H9 (cell line): ENCODE data around the gene KIAA0825. TPM values are rescaled to one million over a fixed set of nuclear protein-coding genes. Genes with fewer than 3 reads are reported as not detected.

Experiments used
- DNase-seq: peaks from one replicate; pipeline ENCODE4 v3.0.0-alpha.2; 2017
- H2AFZ ChIP-seq: one replicate; pipeline ENCODE4 v1.6.1; 2013; ENCODE audit warnings: mild to moderate bottlenecking, low read length, control low read depth, moderate library complexity
- H2AK5ac ChIP-seq: 2 replicates; pipeline ENCODE4 v1.6.1; 2013; ENCODE audit warnings: low read length, control low read depth, mixed read lengths; ENCODE audit not compliant: insufficient read length
- H2BK120ac ChIP-seq: one replicate; pipeline ENCODE4 v1.6.1; 2013; ENCODE audit warnings: low read depth, mild to moderate bottlenecking, low read length, control low read depth, inconsistent platforms; ENCODE audit not compliant: poor library complexity, severe bottlenecking
- H2BK12ac ChIP-seq: 2 replicates; pipeline ENCODE4 v1.6.1; 2013; ENCODE audit warnings: low read length, control low read depth, mixed read lengths, low read depth; ENCODE audit not compliant: insufficient read length
- H2BK15ac ChIP-seq: 2 replicates; pipeline ENCODE4 v1.6.1; 2013; ENCODE audit warnings: low read depth, low read length, control low read depth
- H2BK20ac ChIP-seq: one replicate; pipeline ENCODE4 v1.6.1; 2013; ENCODE audit warnings: low read depth, mild to moderate bottlenecking, low read length, control low read depth, inconsistent platforms; ENCODE audit not compliant: poor library complexity, severe bottlenecking
- H2BK5ac ChIP-seq: 2 replicates; pipeline ENCODE4 v1.6.1; 2013; ENCODE audit warnings: low read length, control low read depth, mixed read lengths; ENCODE audit not compliant: insufficient read length
- H3K14ac ChIP-seq: 2 replicates; pipeline ENCODE4 v1.6.1; 2013; ENCODE audit warnings: low read length, control low read depth; ENCODE audit not compliant: insufficient read depth
- H3K18ac ChIP-seq: 2 replicates; pipeline ENCODE4 v1.6.1; 2013; ENCODE audit warnings: low read depth, mild to moderate bottlenecking, mixed read lengths, low read length, control low read depth; ENCODE audit not compliant: insufficient read length
- H3K23ac ChIP-seq: 2 replicates; pipeline ENCODE4 v1.6.1; 2013; ENCODE audit warnings: low read length, control low read depth, mixed read lengths, low read depth; ENCODE audit not compliant: insufficient read length
- H3K23me2 ChIP-seq: 2 replicates; pipeline ENCODE4 v1.6.1; 2013; ENCODE audit warnings: low read depth, mild to moderate bottlenecking, mixed read lengths, low read length, control low read depth; ENCODE audit not compliant: insufficient read length, poor library complexity, severe bottlenecking
- H3K27ac ChIP-seq: 2 replicates; pipeline ENCODE4 v1.5.1; 2013; ENCODE audit warnings: low read length, control low read depth, mixed read lengths, low read depth; ENCODE audit not compliant: insufficient read length
- H3K27me3 ChIP-seq: 2 replicates; pipeline ENCODE4 v1.6.1; 2013; ENCODE audit warnings: low read length, control low read depth, inconsistent platforms; ENCODE audit not compliant: insufficient read depth
- H3K4ac ChIP-seq: 2 replicates; pipeline ENCODE4 v1.6.1; 2013; ENCODE audit warnings: low read depth, mild to moderate bottlenecking, control low read depth, inconsistent platforms, low read length, moderate library complexity
- H3K4me1 ChIP-seq: 2 replicates; pipeline ENCODE4 v1.6.1; 2013; ENCODE audit warnings: low read length, control low read depth, inconsistent platforms; ENCODE audit not compliant: insufficient read depth
- H3K4me2 ChIP-seq: 2 replicates; pipeline ENCODE4 v1.6.1; 2013; ENCODE audit warnings: low read length, control low read depth, mixed read lengths; ENCODE audit not compliant: insufficient read length, insufficient read depth
- H3K56ac ChIP-seq: 2 replicates; pipeline ENCODE4 v1.6.1; 2013; ENCODE audit warnings: low read depth, mild to moderate bottlenecking, mixed read lengths, low read length, control low read depth; ENCODE audit not compliant: insufficient read length
- H3K79me1 ChIP-seq: 2 replicates; pipeline ENCODE4 v1.6.1; 2013; ENCODE audit warnings: low read depth, mild to moderate bottlenecking, moderate library complexity, low read length, control low read depth, inconsistent platforms; ENCODE audit not compliant: insufficient read depth, poor library complexity, severe bottlenecking
- H3K79me2 ChIP-seq: 2 replicates; pipeline ENCODE4 v1.6.1; 2013; ENCODE audit warnings: low read length, control low read depth, inconsistent platforms; ENCODE audit not compliant: insufficient read depth
- H3K9ac ChIP-seq: 2 replicates; pipeline ENCODE4 v1.6.1; 2013; ENCODE audit warnings: low read length, control low read depth, mixed read lengths; ENCODE audit not compliant: insufficient read length; ENCODE audit errors: extremely low read depth
- H3K9me3 ChIP-seq: one replicate; pipeline ENCODE4 v1.6.1; 2013; ENCODE audit warnings: low read depth, low read length, inconsistent platforms; ENCODE audit not compliant: control insufficient read depth
- H3T11ph ChIP-seq: one replicate; pipeline ENCODE4 v1.6.1; 2013; ENCODE audit warnings: mild to moderate bottlenecking, low read length, control low read depth, inconsistent platforms
- H4K20me1 ChIP-seq: one replicate; pipeline ENCODE4 v1.6.1; 2013; ENCODE audit not compliant: control insufficient read depth, insufficient read length, insufficient read depth
- H4K5ac ChIP-seq: 2 replicates; pipeline ENCODE4 v1.6.1; 2013; ENCODE audit warnings: low read depth, mild to moderate bottlenecking, mixed read lengths, low read length, control low read depth; ENCODE audit not compliant: insufficient read length
- H4K8ac ChIP-seq: replicated peaks from 2 replicates; pipeline ENCODE4 v1.6.1; 2013; ENCODE audit warnings: low read length, control low read depth, mixed read lengths, low read depth; ENCODE audit not compliant: insufficient read length
- H4K91ac ChIP-seq: 2 replicates; pipeline ENCODE4 v1.6.1; 2013; ENCODE audit warnings: low read depth, mild to moderate bottlenecking, moderate library complexity, mixed read lengths, low read length, control low read depth; ENCODE audit not compliant: insufficient read length
- H3K27ac Mint-ChIP-seq, 3 experiments: 2 replicates in 2 of 3; 3 replicates in 1 of 3; pipeline ENCODE4 v1.8.0; 2020 to 2021; ENCODE audit warnings: mixed read lengths in 3 of 3, mild to moderate bottlenecking in 1 of 3, moderate library complexity in 1 of 3
- H3K27me3 Mint-ChIP-seq: 2 replicates; pipeline ENCODE4 v1.8.0; 2021; ENCODE audit warnings: low read depth, mild to moderate bottlenecking, moderate library complexity, mixed read lengths
- H3K36me3 Mint-ChIP-seq, 3 experiments: 2 replicates in 2 of 3; 3 replicates in 1 of 3; pipeline ENCODE4 v1.8.0; 2020 to 2021; ENCODE audit warnings: low read depth in 3 of 3, mixed read lengths in 3 of 3; ENCODE audit not compliant: insufficient read depth in 1 of 3
- H3K4me1 Mint-ChIP-seq, 2 experiments: 2 replicates each; pipeline ENCODE4 v1.8.0; 2020; ENCODE audit warnings: mixed read lengths in 2 of 2
- H3K4me3 Mint-ChIP-seq, 2 experiments: 2 replicates in 1 of 2; 3 replicates in 1 of 2; pipeline ENCODE4 v1.8.0; 2020 to 2021; ENCODE audit warnings: mild to moderate bottlenecking in 2 of 2, mixed read lengths in 2 of 2, moderate library complexity in 1 of 2
- H3K9me3 Mint-ChIP-seq, 2 experiments: 2 replicates in 1 of 2; 3 replicates in 1 of 2; pipeline ENCODE4 v1.8.0; 2020; ENCODE audit warnings: mild to moderate bottlenecking in 2 of 2, mixed read lengths in 2 of 2, moderate library complexity in 1 of 2
- whole genome bisulfite sequencing: extraction: QIAGEN DNeasy Blood & Tissue Kit; methylation state at CpG from one replicate; pipeline ENCODE4 v1.1.7; 2013; ENCODE audit warnings: missing lambda C conversion rate, low lambda C conversion rate, mixed read lengths; ENCODE audit not compliant: insufficient read length; ENCODE audit errors: extremely low coverage; 5-methylcytosine and 5-hydroxymethylcytosine counted together
- total RNA-seq: library from RNA; stranded (reverse); gene quantifications from 2 replicates; pipeline ENCODE4 v1.2.1, GENCODE V29; 2021
- TF ChIP-seq, protein P1 (sequence below): fragments of 200-600 bp; sonication (generic); conservative IDR thresholded peaks from 3 replicates; pipeline ENCODE4 v1.8.0; 2021; ENCODE audit warnings: antibody characterized with exemption, mild to moderate bottlenecking

Gene KIAA0825
- total RNA-seq, 1 experiment from 2014 or later, result 1.8 TPM

DNA sequence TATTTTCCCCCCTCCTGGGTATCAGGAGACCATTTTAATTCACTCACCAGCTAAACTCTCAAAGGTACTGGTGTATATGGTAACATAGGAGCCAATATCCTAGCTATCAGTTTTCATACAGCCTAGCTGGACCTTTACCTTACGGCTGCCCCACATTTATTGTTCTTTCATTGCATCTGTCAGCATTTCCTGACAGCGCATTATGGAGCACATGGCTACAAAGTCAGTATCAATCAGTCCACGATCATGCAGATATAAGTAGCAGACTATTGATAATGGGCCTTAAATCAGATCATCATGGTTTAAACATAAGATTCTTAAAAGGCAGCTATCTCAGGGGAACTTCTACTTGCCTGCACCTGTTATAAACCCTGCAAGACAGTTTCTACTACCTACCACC lies 304.7 kb downstream of the KIAA0825 start:
- Histone ChIP-seq H3K14ac (no peak overlapping the region), H4K91ac (no peak overlapping the region), H3T11ph (no peak overlapping the region), H4K8ac (no peak overlapping the region), H3K4ac (no peak overlapping the region), H3K23me2 (no peaks in the 10 kb centered on the region), H3K27ac (no peak overlapping the region), H2BK5ac (no peak overlapping the region), H3K4me1 (peaks cover 3% of the 10 kb centered on the region; the same call in 1 of the 2 replicates), H4K20me1 (no peaks in the 10 kb centered on the region), H2AFZ (no peak overlapping the region), H2AK5ac (no peak overlapping the region), H3K56ac (no peak overlapping the region), H2BK12ac (no peak overlapping the region), H4K5ac (no peak overlapping the region), H3K79me2 (peaks cover 19% of the 10 kb centered on the region; the same call in 1 of the 2 replicates), H3K4me2 (no peak overlapping the region), H3K18ac (no peak overlapping the region), H3K27me3 (no peaks in the 10 kb centered on the region), H3K23ac (no peak overlapping the region), H3K9me3 (no peaks in the 10 kb centered on the region), H2BK20ac (no peak overlapping the region), H3K9ac (no peak overlapping the region), H2BK15ac (no peak overlapping the region), H2BK120ac (no peak overlapping the region), H3K79me1 (no peaks in the 10 kb centered on the region)
- Mint-ChIP-seq H3K27ac (peak overlapping the region in 1 of 3 experiments; percentile 63; a peak in 1 of 7 replicates), H3K9me3 (no peaks in the 10 kb centered on the region), H3K4me3 (no peak overlapping the region), H3K4me1 (peaks cover 23 to 50% of the 10 kb centered on the region in 2 experiments), H3K36me3 (peaks cover 0 to 5% (median 0%) of the 10 kb centered on the region in 3 experiments; a peak in 2 of 7 replicates), H3K27me3 (no peaks in the 10 kb centered on the region)
- WGBS, result no CpG with 5 or more reads among the region's 3 CpGs
- TF ChIP-seq, protein P1, sequence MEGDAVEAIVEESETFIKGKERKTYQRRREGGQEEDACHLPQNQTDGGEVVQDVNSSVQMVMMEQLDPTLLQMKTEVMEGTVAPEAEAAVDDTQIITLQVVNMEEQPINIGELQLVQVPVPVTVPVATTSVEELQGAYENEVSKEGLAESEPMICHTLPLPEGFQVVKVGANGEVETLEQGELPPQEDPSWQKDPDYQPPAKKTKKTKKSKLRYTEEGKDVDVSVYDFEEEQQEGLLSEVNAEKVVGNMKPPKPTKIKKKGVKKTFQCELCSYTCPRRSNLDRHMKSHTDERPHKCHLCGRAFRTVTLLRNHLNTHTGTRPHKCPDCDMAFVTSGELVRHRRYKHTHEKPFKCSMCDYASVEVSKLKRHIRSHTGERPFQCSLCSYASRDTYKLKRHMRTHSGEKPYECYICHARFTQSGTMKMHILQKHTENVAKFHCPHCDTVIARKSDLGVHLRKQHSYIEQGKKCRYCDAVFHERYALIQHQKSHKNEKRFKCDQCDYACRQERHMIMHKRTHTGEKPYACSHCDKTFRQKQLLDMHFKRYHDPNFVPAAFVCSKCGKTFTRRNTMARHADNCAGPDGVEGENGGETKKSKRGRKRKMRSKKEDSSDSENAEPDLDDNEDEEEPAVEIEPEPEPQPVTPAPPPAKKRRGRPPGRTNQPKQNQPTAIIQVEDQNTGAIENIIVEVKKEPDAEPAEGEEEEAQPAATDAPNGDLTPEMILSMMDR, result no peak
- DNase-seq, result no peak
